Endothelial cell of hepatic sinusoid (primary cell): ENCODE data around the gene SORT1.
"Not testable (repeated sequence)": the region's sequence is repeated elsewhere in the genome, so short reads cannot be mapped to it uniquely, and the experiment has no call there.

Source experiments
- in situ Hi-C: cut with HindIII; loops from 2 replicates; pipeline ENCODE4 v1.10.0; 2017; ENCODE audit warnings: low sequenced_read_pairs

The SORT1 gene

DNA sequence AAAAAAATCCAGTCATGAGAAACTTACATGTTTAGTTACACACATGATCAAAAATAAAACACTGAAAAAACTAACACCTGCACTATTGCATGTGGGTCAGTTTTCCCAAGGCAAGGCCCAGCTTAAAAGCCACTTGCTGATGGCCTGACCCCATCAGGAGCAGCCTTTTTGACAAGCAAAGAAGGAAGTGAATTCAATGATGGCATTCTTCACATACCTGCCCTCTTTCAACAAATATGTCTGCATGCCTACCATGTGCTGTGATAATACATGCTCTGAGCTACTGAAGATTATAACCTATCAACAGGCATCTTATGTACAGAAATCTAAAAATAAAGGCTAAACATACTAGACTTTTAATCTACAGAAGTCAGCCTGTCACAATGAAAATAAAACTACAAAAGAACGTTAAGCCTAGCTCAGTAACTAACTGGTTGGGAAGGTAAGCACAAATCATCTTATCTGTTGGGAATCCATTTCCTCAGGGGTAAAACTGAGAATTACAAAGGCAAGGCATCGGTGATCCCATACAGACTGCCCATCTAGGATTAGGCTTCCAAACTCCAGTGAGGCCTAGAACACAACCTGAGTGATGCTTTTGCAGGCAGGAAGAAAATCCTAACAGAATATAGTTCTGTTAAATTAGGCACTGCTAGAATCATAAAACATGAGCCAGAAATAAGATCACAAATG is 14.5 kb downstream of the SORT1 start:
- in situ Hi-C loops: no loop called here

DNA sequence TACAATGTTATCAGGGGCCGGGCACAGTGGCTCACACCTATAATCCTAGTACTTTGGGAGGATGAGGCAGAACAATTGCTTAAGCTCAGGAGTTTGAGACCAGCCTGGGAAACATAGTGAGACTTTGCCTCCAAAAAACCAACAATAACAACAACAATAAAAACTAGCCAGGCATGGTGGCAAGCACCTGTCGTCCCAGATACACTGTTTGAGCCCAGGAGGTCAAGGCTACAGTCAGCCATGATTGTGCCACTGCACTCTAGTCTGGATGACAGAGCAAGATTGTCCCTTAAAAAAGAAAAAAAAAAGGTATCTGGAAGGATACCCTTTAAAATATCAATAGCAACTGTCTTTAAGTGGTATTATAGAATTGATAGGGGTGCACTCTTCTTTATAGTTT is 16.1 kb downstream of the SORT1 start:
- in situ Hi-C loops: no loop called here

DNA sequence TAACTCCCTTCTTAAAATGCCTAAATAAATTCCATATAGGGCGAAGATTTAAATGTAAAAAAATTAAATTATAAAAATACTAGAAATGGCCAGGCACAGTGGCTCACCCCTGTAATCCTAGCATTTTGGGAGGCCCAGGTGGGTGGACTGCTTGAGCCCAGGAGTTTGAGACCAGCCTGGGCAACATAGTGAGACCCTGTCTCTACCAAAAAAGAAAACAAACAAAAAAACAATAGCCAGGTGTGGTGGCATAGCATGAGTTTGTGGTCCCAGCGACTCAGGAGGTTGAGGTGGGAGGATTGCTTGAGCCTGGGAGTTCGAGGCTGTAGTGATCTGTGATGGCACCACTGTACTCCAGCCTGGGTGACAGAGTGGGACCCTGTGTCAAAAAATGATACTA is 17.8 kb downstream of the SORT1 start:
- in situ Hi-C loops: no loop called here

DNA sequence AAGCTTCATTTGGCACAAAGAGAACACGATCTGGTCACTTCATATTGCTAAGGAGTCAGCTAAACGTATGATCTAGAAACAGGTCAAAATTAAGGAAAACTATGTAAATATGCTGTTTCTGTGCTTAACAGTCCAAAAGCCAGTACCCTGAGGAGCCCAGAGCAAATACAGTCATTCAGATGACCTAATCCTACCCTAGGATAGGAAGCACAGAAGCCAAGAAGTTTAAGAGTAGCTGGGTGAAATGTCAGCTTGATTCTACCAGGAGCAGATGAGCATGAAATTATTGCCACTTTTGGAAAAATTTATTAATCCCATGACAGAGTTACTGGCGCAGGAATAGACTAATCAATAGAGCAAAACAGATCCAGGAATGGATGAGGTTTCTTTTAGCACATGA is 18.3 kb downstream of the SORT1 start:
- in situ Hi-C loops: no loop called here

DNA sequence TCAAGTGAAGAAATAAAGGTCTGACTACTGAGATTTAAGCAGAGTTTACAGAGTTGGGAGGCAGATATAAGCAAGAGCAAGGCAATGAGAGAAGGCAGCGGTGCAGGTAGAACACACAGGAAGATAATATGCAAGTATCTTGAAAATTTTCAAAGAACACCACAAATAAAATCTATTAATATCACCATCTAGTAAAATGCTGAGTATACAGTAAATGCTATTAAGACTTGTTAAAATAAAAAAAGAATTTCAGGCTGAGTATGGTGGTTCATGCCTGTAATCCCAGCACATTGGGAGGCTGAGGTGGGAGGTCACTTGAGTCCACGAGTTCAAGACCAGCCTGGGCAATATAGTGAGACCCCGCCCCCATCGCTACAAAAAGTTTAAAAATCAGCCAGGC is 20.0 kb downstream of the SORT1 start:
- in situ Hi-C loops: no loop called here

DNA sequence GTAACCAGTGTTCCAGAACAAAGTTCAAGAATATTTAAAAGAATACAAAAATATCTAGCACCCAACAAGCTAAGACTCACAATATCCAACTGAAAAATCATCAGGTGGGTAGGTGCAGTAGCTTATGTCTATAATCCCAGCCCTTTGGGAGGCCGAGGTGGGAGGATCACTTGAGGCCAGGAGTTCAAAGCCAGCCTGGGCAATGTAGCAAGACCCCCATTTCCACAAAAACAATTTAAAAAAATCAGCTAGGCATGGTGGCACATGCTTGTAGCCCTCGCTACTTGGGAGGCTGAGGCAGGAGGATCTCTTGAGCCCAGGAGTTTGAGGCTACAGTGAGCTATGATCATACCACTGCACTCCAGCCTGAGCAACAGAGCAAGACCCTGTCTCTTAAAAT is 24.0 kb downstream of the SORT1 start:
- in situ Hi-C loops: not testable (repeated sequence)

DNA sequence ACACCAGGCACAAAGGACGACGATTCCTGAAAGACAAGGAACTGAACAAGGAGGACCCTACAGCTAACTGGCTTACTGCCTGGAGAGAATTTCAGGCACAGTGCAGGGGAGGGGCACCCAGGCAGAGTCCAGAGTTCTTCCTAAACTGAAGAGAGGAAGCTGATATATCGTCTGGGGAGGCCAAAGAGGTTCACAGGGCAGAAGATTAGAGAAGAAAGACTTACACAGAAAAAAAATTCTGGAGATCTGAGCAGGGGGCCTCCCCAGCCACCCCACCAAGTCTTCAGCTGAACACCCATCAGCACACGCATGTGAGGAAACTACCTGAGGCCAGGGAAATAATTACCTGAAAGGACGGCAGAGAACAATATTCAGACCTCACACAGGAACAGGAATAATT is 24.6 kb downstream of the SORT1 start:
- in situ Hi-C loops: no loop called here

DNA sequence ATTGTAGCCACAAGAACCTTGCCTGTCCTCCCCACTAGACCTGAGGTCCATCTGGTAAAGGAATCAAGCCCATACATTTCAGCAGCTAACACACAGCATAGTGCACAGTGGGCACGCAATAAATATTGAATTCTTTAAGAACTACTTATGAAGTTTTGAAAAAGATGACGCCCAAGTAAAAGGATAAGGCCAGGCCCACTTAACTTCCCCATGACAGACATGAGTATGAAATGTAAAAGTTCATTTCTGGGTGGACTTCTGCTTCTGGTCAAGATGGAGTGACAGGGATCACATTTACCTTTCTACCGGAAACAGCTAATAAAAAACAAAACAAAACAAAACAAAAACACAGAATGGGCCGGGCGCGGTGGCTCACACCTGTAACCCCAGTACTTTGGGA is 25.4 kb downstream of the SORT1 start:
- in situ Hi-C loops: no loop called here

DNA sequence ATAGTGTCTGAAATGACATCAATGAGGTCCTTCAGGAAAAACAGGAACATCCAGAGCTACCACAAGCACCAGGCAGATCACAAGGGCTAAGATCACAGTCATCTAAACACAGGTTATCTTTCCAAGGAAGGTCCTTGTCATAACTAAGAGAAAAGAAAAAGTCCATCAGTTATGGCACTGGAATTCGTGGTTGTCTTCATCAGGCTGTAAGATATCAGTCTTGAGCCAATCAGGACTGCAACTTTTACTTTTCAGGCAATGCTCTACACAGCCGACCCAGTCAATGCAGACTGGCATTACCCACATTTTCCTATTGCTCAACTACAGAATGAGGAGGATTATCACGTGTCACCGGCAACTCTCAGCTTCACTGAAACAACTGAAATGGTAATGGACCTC is 26.4 kb downstream of the SORT1 start:
- in situ Hi-C loops: no loop called here

DNA sequence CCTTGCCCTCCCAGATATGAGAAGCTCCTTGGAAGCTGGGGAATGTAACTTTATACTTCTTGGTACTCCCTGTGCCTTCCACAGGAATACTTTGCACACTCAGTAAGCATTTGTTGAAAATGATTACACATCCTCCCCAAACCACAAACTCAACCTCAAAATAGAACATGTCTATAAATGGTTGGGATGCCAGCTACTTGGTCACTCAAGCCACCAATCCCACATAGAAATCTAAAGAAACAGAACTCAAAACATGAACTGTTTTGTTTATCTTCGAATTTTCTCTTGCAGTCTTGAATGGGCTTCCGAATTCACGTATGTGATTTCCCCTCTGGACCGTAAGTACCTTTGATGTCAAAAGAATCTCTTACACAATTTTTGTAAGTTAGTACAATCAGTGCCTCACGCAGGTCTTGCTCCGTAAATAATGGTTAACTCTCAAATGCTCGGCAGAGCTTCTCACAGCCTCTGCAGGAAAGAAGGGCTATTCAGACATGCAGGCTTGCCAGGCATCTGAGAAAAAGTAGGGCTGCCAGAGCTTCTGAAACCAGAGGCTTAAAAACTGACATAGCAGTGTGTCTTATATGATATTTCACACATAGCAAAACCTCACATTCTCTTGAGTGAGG is 26.9 kb downstream of the SORT1 start:
- in situ Hi-C loops: no loop called here

DNA sequence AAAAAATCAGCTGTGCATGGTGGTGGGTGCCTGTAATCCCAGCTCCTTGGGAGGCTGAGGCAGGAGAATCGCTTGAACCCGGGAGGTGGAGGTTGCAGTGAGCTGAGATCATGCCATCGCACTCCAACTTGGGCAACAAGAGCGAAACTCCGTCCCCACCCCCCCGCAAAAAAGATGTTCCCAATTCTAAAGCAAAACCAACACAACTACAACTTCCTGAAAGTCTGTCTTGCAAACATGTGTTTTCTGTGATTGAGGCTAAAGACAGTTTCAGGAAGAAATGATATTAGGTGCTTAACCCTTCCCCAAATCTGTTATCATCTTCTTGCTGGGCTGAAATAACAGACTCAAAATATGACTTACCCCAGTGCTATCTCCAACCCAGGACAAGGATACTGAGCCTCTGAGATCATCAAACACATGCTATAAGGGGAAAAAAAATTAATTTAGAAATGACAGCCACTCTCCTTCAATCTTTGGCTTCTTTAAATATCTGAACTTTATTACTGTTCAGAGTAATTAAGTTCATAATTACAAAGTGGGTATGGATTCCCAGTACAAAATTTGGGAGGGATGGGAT is 28.5 kb downstream of the SORT1 start:
- in situ Hi-C loops: no loop called here

DNA sequence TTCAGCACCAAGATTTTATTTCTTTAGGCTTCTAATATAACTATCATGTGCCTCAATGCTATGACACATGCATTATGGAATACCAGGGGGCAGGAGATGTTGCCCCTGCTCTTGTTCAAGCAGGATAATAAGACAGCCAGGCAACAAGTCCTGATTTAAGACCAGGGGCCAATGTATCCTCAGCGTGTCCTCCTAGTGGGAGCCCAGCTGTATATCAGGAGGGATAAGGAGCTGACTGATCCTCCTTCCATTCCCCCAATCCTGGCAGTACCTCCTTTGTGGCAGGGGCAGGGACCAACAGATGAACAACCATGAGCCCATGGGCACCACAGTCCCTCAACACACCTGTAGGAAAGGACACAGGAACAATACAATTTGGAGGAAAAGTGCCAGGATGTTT is 29.3 kb downstream of the SORT1 start:
- in situ Hi-C loops: no loop called here

DNA sequence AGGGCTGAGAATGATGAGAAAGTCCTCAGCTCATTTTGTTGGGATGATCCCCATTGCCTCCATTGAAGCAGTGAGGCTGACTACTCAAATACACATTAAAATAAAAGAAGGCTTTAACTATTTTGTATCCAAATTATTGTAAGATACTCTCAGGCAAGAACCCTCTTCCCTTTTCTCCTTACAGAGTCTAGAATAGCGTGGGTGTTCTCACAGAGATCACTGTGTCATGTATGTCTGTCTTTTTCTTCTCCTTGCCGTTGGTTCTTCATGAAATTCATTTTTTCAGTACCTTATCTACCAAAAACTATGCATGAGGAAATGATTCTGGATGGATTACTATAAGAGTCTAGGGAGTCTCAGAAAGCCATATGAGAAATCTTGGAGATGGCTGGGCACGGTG is 30.1 kb downstream of the SORT1 start:
- in situ Hi-C loops: no loop called here

DNA sequence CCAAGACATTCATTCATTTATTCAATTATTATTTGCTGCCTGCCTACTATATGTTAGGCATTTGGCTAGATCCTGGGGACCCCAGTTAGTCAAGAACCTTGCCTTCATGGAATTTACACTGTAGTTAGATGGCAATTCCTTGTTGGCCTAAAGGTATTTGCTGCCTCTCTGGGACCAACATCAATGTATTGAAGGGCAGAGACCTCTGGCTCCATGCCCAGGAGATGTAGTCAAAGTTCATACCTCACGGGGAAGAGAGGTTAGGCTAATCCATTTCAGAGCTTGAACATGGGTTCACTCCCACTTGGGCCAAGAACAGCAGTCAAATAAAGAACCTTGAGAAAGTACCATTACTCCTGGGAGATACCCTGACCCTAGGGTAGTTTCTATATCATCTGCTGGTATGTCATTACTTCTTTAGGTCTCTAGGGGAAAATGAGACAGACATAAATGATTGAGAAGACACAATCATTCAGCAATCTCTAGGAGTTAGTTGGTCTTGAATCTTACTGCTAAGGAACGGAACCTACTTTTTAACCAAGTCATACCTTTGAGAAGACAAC is 32.0 kb downstream of the SORT1 start:
- in situ Hi-C loops: no loop called here

DNA sequence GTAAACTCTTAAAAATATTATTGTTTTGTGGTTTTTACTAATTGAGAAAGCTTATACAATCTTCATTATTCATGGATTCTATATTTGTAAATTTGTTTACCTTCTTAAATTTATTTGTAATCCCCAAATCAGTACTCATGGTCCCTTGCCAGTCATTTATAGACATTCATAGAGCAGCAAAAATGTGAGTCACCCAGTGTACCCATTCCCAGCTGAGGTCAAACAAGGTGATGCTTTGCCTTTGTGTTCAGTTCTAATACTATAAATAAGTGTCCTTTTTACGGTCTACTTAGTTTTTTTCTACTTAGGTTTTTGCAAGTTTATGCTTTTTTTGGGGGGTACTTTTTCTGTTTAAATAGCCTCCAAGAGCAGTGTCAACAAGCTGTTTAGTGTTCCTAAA is 36.1 kb downstream of the SORT1 start:
- in situ Hi-C loops: no loop called here

DNA sequence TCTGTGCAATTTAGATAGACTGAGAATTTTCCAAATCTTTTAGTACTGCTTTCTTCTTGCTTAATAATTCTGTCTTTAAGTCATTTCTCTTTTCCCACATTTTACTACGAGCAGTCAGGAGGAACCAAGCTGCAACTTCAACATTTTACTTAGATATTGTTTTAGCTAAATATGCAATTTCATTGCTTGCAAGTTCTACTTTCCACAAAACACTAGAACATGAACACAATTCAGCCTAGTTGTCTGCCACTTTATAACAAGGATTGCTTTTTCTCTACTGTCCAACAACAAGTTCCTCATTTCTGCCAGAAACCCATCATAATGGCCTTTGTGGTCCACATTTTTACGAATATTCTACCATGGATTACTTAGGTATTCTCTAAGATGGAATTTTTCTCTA is 36.6 kb downstream of the SORT1 start:
- in situ Hi-C loops: no loop called here

DNA sequence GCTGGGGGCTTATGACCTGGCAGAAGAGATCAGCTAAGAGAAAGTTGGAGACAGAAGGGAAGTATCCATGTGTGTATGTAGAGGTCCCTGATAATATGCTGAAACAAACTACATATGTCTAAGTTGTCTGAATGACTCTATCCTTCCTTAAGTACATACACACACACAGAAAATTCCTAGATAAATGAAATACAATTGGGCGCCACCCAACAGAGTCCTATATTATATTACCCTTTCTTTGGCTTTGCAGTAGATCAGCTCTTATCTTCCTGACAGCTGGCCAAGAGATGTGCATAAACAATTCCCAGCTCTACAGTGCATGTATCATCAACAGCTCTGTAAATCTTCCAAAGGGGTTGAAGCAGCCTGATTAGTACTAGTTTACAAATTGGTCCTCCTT is 40.1 kb downstream of the SORT1 start:
- in situ Hi-C loops: loop anchor here (5.0 kb wide), 1 partner anchor 65 kb away; no protein-coding TSS in a partner anchor

DNA sequence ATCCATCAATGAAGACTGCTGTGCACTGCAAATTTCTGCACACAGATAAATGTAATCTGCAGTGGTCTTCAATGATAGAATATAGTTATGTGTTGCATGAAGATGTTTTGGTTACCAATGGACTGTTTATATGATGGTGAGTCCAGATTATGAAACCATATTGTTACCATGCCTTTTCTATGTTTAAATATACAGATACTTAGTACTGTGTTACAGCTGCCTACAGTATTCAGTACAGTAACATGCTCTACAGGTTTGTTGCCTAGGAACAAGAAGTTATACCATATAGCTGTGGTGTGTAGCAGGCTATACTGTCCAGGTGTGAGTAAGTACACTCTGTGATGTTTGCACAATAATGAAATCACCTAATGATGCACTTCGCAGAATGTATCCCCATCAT is 40.8 kb downstream of the SORT1 start:
- in situ Hi-C loops: loop anchor here (5.0 kb wide), 1 partner anchor 65 kb away; no protein-coding TSS in a partner anchor

DNA sequence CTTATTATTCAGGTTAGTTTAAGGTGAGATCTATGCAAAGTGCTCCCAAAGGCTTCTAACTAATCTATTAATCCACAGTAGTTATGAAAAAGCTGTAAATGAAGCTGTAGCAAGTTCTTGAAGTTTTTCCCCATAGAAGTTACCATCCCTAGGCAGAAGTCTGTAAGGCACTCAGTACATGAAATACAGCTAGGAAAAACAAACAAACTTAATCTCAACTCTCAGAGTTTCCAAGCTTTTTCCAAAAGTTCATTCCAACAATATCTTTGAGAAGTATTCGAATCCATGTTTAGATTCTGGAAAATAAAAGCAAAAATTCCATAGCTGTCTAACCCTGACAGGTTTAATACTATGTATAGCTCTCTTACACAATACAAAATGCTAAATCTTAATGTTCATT is 41.2 kb downstream of the SORT1 start:
- in situ Hi-C loops: loop anchor here (5.0 kb wide), 1 partner anchor 64 kb away; no protein-coding TSS in a partner anchor

DNA sequence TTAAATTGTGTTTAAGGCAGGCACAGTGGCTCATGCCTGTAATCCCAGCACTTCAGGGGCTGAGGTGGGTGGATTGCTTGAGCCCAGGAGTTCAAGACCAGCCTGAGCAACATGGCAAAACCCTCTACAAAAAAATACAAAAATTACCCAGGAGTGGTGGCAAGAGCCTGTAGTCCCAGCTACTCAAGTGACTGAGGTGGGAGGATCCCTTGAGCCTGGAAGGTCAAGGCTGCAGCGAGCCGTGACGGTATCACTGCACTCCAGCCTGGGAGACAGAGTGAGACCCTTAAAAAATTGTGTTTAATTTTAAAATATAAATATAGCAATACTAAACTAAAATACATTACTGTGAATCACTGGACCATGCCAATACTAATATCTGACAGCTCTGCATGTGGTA is 42.8 kb downstream of the SORT1 start:
- in situ Hi-C loops: loop anchor here (5.0 kb wide), 1 partner anchor 63 kb away; no protein-coding TSS in a partner anchor

DNA sequence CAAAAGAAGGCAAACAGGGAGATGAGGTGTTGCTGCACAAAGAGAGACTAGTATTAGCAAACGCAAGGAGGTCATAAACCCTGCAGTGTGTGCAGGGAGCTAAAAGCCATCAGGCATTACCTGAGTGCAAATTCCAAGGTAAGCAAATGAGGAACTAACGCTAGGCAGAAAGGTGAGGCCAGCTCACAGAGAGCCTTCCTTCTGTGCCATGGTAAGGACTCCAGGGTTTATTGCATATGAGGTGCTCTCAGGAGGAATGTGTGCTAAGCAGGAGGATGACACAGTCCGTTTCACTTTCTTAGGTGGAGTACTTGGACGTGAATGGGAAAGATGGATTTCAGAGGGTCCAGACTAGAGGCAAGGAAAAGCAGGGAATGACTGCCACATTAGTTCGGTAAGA is 46.3 kb downstream of the SORT1 start:
- in situ Hi-C loops: no loop called here

DNA sequence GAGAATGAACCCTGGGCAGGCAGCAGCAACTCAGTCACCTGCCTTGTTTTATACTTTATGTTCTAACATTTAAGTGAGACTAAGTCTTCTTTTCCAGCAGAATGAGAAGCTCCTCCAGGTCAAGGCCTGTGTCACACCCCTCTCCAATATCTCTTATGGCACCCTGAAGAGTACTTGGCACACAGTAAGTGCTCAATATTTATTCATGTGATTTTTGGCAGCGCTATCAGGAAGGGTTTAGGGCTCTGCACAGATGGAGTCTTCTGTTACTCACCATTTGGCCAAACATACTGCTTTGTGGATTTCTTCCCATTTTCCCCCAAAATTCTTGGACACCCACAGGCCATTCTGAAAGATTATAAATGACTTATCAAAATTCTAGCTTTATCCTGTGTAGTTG is 47.1 kb downstream of the SORT1 start:
- in situ Hi-C loops: no loop called here
